Mammary epithelial cell (primary cell): Measurements from ENCODE around the gene CNTN4.

Experiments used
- CTCF ChIP-seq, 2 donors: IDR thresholded peaks in 1 of 2; conservative IDR thresholded peaks in 1 of 2; 2 replicates each; pipeline ENCODE4 v1.5.1; 2011 to 2012; ENCODE audit warnings: inconsistent platforms in 2 of 2, low read length in 2 of 2, mild to moderate bottlenecking in 2 of 2, control low read depth in 1 of 2, low read depth in 1 of 2; ENCODE audit not compliant: insufficient read depth in 1 of 2; ENCODE audit errors: extremely low read depth in 1 of 2
- EZH2 ChIP-seq: IDR thresholded peaks from 2 replicates; pipeline ENCODE4 v1.6.1; 2012; ENCODE audit warnings: low read length, inconsistent platforms, borderline replicate concordance

- TF ChIP-seq CTCF (conservative IDR thresholded peaks at IDR 0.05 in 1 of 2, IDR thresholded peaks at IDR 0.05 in 1 of 2; ENCODE audit: extremely low read depth in 1 of 2, insufficient read depth in 1 of 2, low read depth in 1 of 2, low read length in 2 of 2) (no peak), EZH2 (no peak)
These were observed 256.0 kb downstream of the CNTN4 start for GRCh38 chr3:2354702-2355101.
